Endothelial cell of umbilical vein (primary cell): ENCODE measurements around the gene PCDHB13. TPM values are rescaled to one million over a fixed set of nuclear protein-coding genes. Genes with fewer than 3 reads are reported as not detected.
"Not testable (repeated sequence)": the region's sequence is repeated elsewhere in the genome, so short reads cannot be mapped to it uniquely, and the experiment has no call there.

Experiments used
- BruUV-seq: library from RNA; stranded (reverse); fragments of 400-500 nt; replicated peaks from 2 replicates; lab custom pipeline; 2021; lab: Mats Ljungman, UMichigan
- CTCF ChIA-PET: fragments of 300-600, 350-600 bp; sonication (Branson Sonifier 250); formaldehyde crosslinking; loops from one replicate; lab custom pipeline; 2021; ENCODE audit warnings: antibody characterized with exemption, inconsistent platforms; lab: Charles Lee
- POLR2A ChIA-PET: fragments of 300-600, 350-600 bp; sonication (Branson Sonifier 250); formaldehyde crosslinking; loops from one replicate; lab custom pipeline; 2021; ENCODE audit warnings: antibody characterized with exemption, inconsistent platforms; lab: Charles Lee
- DNase-seq: peaks from one replicate; pipeline ENCODE4 v3.0.0-alpha.2; 2011; ENCODE audit warnings: low read depth, low spot score
- FAIRE-seq: peaks from 2 replicates; lab custom pipeline; 2011; peaks lifted over from hg19 to GRCh38; lab: Jason Lieb, UNC
- H2AFZ ChIP-seq: 2 replicates; pipeline ENCODE4 v1.6.0; 2012; ENCODE audit warnings: low read depth, low read length, control low read depth, inconsistent platforms
- H3K27ac ChIP-seq: 2 replicates; pipeline ENCODE4 v1.5.1; 2011; ENCODE audit warnings: low read depth, mild to moderate bottlenecking, control low read depth, low read length, moderate library complexity; ENCODE audit not compliant: insufficient read depth
- H3K27me3 ChIP-seq, 2 experiments: 2 replicates each; pipeline versions ENCODE4 v1.6.0 to v1.6.1; 2011; ENCODE audit warnings: low read length in 2 of 2, mixed read lengths in 1 of 2; ENCODE audit not compliant: control insufficient read depth in 2 of 2, insufficient read depth in 2 of 2
- H3K36me3 ChIP-seq, 2 experiments: 2 replicates in 1 of 2; 3 replicates in 1 of 2; pipeline ENCODE4 v1.5.1; 2011; ENCODE audit warnings: low read length in 2 of 2, mild to moderate bottlenecking in 1 of 2, moderate library complexity in 1 of 2; ENCODE audit not compliant: control insufficient read depth in 2 of 2, insufficient read depth in 2 of 2; ENCODE audit errors: extremely low read depth in 1 of 2
- H3K4me1 ChIP-seq: 3 replicates; pipeline ENCODE4 v1.5.1; 2011; ENCODE audit warnings: mild to moderate bottlenecking, low read length; ENCODE audit not compliant: control insufficient read depth, insufficient read depth; ENCODE audit errors: extremely low read depth
- H3K4me2 ChIP-seq: 2 replicates; pipeline ENCODE4 v1.6.1; 2011; ENCODE audit warnings: low read length, control low read depth, mixed read lengths; ENCODE audit not compliant: insufficient read depth
- H3K4me3 ChIP-seq, 3 experiments: fragments of 200-600 bp in 1 of 3; sonication (generic), shearing (Covaris generic) in 1 of 3; replicated peaks in 1 of 3; 2 replicates each; pipeline ENCODE4 v1.5.1; 2011 to 2016; ENCODE audit warnings: control low read depth in 3 of 3, low read length in 3 of 3, mild to moderate bottlenecking in 2 of 3, inconsistent platforms in 1 of 3, low read depth in 1 of 3, moderate library complexity in 1 of 3; ENCODE audit not compliant: insufficient read depth in 1 of 3
- H3K79me2 ChIP-seq: 2 replicates; pipeline ENCODE4 v1.6.0; 2012; ENCODE audit warnings: low read length, inconsistent platforms; ENCODE audit not compliant: control insufficient read depth, insufficient read depth
- H3K9ac ChIP-seq: replicated peaks from 2 replicates; pipeline ENCODE3; 2011; ENCODE audit warnings: low read length, control low read depth; ENCODE audit not compliant: insufficient read depth; ENCODE audit errors: extremely low read depth
- H3K9me1 ChIP-seq: replicated peaks from 3 replicates; pipeline ENCODE4 v1.6.0; 2011; ENCODE audit warnings: mild to moderate bottlenecking, low read length; ENCODE audit not compliant: control insufficient read depth, insufficient read depth; ENCODE audit errors: extremely low read depth
- H3K9me3 ChIP-seq: replicated peaks from 2 replicates; pipeline ENCODE4 v1.5.1; 2012; ENCODE audit warnings: low read length, inconsistent platforms; ENCODE audit not compliant: control insufficient read depth, insufficient read depth
- H4K20me1 ChIP-seq: replicated peaks from 2 replicates; pipeline ENCODE3; 2011; ENCODE audit warnings: mild to moderate bottlenecking, low read length; ENCODE audit not compliant: control insufficient read depth, insufficient read depth; ENCODE audit errors: extremely low read depth
- CTCF ChIP-seq, 2 donors: IDR thresholded peaks; 1 replicate in 1 of 2; 2 replicates in 1 of 2; pipeline ENCODE4 v1.5.1; 2011; ENCODE audit warnings: low read length in 2 of 2, mild to moderate bottlenecking in 2 of 2, moderate library complexity in 2 of 2, control low read depth in 1 of 2, inconsistent platforms in 1 of 2, low read depth in 1 of 2; ENCODE audit not compliant: insufficient read depth in 1 of 2; ENCODE audit errors: extremely low read depth in 1 of 2
- FOS ChIP-seq: IDR thresholded peaks from 2 replicates; pipeline ENCODE4 v1.6.1; 2011; ENCODE audit warnings: mild to moderate bottlenecking, low read length, moderate library complexity, borderline replicate concordance; ENCODE audit not compliant: insufficient read depth
- GATA2 ChIP-seq: IDR thresholded peaks from 2 replicates; pipeline ENCODE4 v1.7.0; 2011; ENCODE audit warnings: low read depth, mild to moderate bottlenecking, moderate library complexity, mixed read lengths, low read length; ENCODE audit not compliant: insufficient read length, insufficient read depth
- MYC ChIP-seq: IDR thresholded peaks from one replicate; pipeline ENCODE4 v1.6.1; 2011; ENCODE audit warnings: mild to moderate bottlenecking, low read depth, low read length
- POLR2A ChIP-seq: IDR thresholded peaks from 2 replicates; pipeline ENCODE4 v1.6.1; 2012; ENCODE audit warnings: low read depth, mild to moderate bottlenecking, control low read depth, low read length
- dilution Hi-C: fragments of 300-500 bp; cut with MboI; formaldehyde crosslinking; loops from one replicate; pipeline ENCODE4 v1.15.0; 2019; ENCODE audit warnings: low sequenced_read_pairs; ENCODE audit not compliant: extremely low pct_ligation_motif_present
- intact Hi-C: fragments of 100-400 bp; cut with micrococcal nuclease; formaldehyde crosslinking; loops from one replicate; pipeline ENCODE4 v1.10.0; 2022
- polyA plus RNA-seq, 4 experiments: library from polyadenylated mRNA; depleted of rRNA in 3 of 4; stranded (reverse) in 3 of 4; unstranded in 1 of 4; fragments of >200 nt; gene quantifications; 2 replicates each; pipeline versions ENCODE4 v1.2.1 to v1.2.3, GENCODE V29; 2011 to 2012; ENCODE audit warnings: missing spikeins in 1 of 4
- total RNA-seq: library from RNA; stranded (reverse); gene quantifications from 2 replicates; pipeline ENCODE4 v1.2.3, GENCODE V29; 2021

The PCDHB13 gene
- total and polyA plus RNA-seq, 2 donors (not counting 3 experiments of a cell fraction or from before 2014, with no cell fraction given): 0.57 to 0.77 TPM

- FAIRE-seq: peak; percentile 26
- no peaks in the 10 kb centered on the region for H3K27me3 ChIP-seq
- no peaks in the 10 kb centered on the region for H3K79me2 ChIP-seq
- CTCF ChIA-PET: interaction anchor here (0.8 to 1.1 kb wide), 5 partner anchors 10 to 380 kb away, joined by 3 to 6 read pairs (median 3); partner anchors contain the start of genes PCDHB8 and PCDHGA3
- no peak for TF ChIP-seq GATA2
- no peak for TF ChIP-seq FOS
- no peak for TF ChIP-seq POLR2A
- TF ChIP-seq CTCF (IDR thresholded peaks at IDR 0.05; ENCODE audit: extremely low read depth in 1 of 2, insufficient read depth in 1 of 2, low read depth in 1 of 2, low read length in 2 of 2): peak; percentile 23 to 50
- TF ChIP-seq MYC: no peak
- H3K9me3 ChIP-seq: no peaks in the 10 kb centered on the region
- peak; percentile 3 for DNase-seq
- H3K4me2 ChIP-seq: no peak within 1 kb of the TSS
- intact Hi-C loops: no loop called here
- H3K9ac ChIP-seq: no peak within 1 kb of the TSS
- H3K36me3 ChIP-seq: no peaks in the 10 kb centered on the region
- H4K20me1 ChIP-seq: no peaks in the 10 kb centered on the region
- dilution Hi-C loops: no loop called here
- POLR2A ChIA-PET: no interaction called here
- H2AFZ ChIP-seq: no peak within 1 kb of the TSS
- H3K27ac ChIP-seq: no peak within 1 kb of the TSS
- BruUV-seq: no TSS peak
- H3K4me3 ChIP-seq: no peak within 1 kb of the TSS
- no peaks in the 10 kb centered on the region for H3K4me1 ChIP-seq
- no peaks in the 10 kb centered on the region for H3K9me1 ChIP-seq
Measured at GRCh38 chr5:141186897-141187512, 26.7 kb upstream of the PCDHB13 start, which contains the start of gene PCDHB9. PCDHB9 (plus strand) TSS chr5:141187161; CDS start chr5:141187319, 158 bp downstream.

GRCh38 chr5:141188682-141189081 is 25.0 kb upstream of the PCDHB13 start:
- CTCF ChIA-PET: not testable (repeated sequence)

GRCh38 chr5:141189131-141189530 is 24.6 kb upstream of the PCDHB13 start:
- H3K9ac ChIP-seq, DNase-seq, H3K9me1 ChIP-seq, H3K4me1 ChIP-seq, H4K20me1 ChIP-seq, FAIRE-seq, BruUV-seq, POLR2A ChIA-PET, H3K79me2 ChIP-seq, H3K27me3 ChIP-seq, dilution Hi-C loops, CTCF ChIA-PET, H3K27ac ChIP-seq, H3K9me3 ChIP-seq, H3K4me3 ChIP-seq, H2AFZ ChIP-seq, H3K36me3 ChIP-seq, H3K4me2 ChIP-seq, intact Hi-C loops: not testable (repeated sequence)

More at GRCh38 chr5:141188682-141189081, 25.0 kb upstream of the PCDHB13 start:
- H3K4me1 ChIP-seq, dilution Hi-C loops, DNase-seq, H3K9me1 ChIP-seq, H4K20me1 ChIP-seq, H3K9ac ChIP-seq, H3K79me2 ChIP-seq, H3K4me2 ChIP-seq, H3K36me3 ChIP-seq, FAIRE-seq, H3K4me3 ChIP-seq, H3K9me3 ChIP-seq, BruUV-seq, H3K27ac ChIP-seq, POLR2A ChIA-PET, intact Hi-C loops, H3K27me3 ChIP-seq, H2AFZ ChIP-seq: not testable (repeated sequence)
